Osteoblast (primary cell): ENCODE results near the gene SIPA1L2. TPM values are rescaled to one million over a fixed set of nuclear protein-coding genes. Genes with fewer than 3 reads are reported as not detected.

Experiments used
- total RNA-seq: library from RNA; depleted of rRNA; stranded (reverse); fragments of >200 nt; gene quantifications from 2 replicates; pipeline ENCODE4 v1.2.3, GENCODE V29; 2012

Gene SIPA1L2
- total RNA-seq, 1 donor = 6.9 TPM

Other genes with a start within 250 kb of the SIPA1L2 start
- 2.2 and 2.7 TPM in 2 replicates for gene MAP10, start 175.3 kb upstream of the SIPA1L2 start, total RNA-seq